ENCODE results near the gene HLTF. TPM values are rescaled to one million over a fixed set of nuclear protein-coding genes. Genes with fewer than 3 reads are reported as not detected.

The HLTF gene
- total RNA-seq, 1 donor from 2014 or later, result 8.3 TPM

DNA sequence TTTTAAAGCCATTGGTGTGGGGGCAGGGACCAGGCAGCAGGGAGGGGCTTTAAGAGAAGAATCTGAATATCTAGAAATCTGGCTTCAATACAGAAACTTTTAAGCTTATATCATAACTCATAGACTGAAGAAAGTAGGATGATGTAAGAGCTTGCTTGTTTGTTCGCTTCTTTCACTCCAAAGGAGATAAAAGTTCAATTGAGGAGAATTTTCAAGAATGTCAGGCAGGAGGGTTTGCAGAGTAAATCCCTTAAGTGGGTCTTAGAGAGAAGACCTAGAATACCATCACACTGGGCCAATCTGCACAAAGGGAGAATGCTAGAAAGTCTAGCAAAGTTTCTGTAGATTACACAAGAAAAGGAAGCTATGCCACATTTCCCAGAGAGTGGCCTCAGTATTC is 4.1 kb upstream of the HLTF start:
- DNase-seq (ENCODE audit: low spot score), result no peak
- ATAC-seq, result no peak

DNA sequence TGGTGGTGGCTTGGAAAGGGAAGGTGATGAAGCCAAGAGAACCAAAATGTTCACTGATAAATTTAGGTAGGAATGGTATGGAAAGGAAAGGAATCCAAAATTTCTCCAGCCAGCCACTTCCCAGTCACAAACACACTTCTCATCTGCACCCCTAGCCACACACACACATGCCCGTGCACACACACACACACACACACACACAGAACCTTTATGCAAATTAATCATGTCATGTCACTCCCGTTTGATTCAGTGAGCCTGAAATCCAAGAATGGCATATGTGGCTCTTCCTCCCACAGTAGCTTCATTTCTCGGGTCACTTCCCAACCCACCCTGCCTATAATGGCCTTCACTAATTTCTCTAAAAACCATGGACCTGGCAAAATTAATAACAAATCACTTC is 3.1 kb upstream of the HLTF start:
- ATAC-seq (no peak), DNase-seq (ENCODE audit: low spot score) (no peak)

DNA sequence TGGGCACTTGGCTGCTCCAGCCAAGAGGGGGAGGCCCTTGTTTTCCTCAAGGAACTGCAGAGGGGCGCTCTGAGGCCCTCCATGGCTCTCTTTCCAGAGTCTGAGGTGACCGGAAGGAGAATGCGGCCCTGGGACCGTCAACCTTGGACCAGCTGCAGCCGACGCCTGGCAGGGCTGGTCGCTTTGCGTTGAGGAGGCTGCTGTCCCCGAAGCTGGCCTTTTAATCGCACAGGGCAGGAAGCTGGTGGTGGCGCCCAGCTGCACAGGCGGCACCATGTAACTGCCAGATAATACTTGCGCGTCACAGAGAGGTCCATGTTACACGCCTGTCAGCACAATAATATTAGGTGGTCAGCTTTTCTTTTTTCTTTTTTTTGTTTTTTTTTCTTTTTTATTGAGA is 875 bp upstream of the HLTF start:
- ATAC-seq, result no peak
- no peak for DNase-seq (ENCODE audit: low spot score)

DNA sequence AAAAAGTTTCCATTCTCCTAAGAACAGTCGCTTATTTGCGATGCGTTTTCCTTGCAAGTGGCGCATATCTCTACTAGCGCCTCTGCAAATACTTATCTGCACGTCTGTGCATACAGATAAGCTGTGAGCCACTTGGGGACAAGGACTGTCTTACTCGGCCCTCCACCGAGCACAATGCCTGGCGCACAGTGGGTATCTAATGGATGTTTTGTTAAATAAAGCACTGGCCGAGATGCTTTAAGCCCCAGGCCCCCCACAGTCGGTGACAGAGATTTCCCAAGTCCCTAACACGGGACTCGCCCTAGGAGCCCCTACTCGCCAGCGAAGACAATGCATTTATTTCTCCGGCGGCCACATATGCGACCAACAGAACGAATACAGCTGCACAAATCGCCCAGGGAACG is 503 bp downstream of the HLTF start:
- no peak for DNase-seq (ENCODE audit: low spot score)
- peak; percentile 63 for ATAC-seq

DNA sequence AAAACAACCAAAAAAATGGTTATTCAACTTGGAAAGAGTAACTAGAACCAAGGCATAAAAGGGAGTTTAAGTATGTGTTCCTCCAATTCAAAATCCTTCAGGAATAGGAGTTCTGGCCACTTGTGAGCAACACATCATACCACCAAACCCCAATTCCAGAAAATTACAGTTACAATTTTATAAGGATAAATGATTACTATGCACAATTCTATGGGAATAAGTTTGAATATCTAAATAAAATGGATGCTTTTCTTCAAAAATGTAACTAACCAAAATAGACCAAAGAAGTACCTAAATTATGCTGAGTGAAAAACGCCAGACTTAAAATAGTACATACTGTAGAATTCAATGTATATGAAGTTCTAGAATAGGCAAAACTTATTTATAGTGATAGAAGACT is 4.6 kb downstream of the HLTF start:
- DNase-seq (ENCODE audit: low spot score) (no peak), ATAC-seq (no peak)

- no peak for ATAC-seq
Measured at GRCh38 chr3:149080699-149081091, 5.6 kb downstream of the HLTF start.

GRCh38 chr3:149080011-149080698 is 6.2 kb downstream of the HLTF start:
- DNase-seq (ENCODE audit: low spot score), result no peak
- ATAC-seq, result no peak

More at GRCh38 chr3:149080699-149081091, 5.6 kb downstream of the HLTF start:
- DNase-seq (ENCODE audit: low spot score), result no peak

DNA sequence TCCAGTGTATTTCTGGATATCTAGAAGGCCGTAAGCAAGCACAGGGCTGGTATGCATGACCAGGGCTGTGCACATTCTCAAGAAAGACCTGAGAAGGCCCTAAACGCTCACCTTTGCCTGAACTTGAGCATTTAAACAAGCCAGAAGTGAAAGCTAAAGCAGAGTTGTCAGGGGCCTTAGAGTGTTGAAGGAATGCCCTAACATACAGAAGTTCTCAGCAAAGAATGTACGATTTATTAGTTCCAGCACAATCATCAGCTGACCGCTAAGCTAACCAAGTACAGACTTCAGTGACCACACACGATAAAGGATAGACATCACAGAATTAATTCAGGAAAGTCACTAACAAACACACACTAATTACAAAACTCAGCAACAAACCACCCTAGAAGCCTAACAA is 8.7 kb downstream of the HLTF start:
- ATAC-seq (no peak), DNase-seq (ENCODE audit: low spot score) (no peak)

- no peak for ATAC-seq
- DNase-seq (ENCODE audit: low spot score), result no peak
Measured at GRCh38 chr3:149067883-149068282, 18.4 kb downstream of the HLTF start.

- ATAC-seq (no peak), DNase-seq (ENCODE audit: low spot score) (no peak)
Measured at GRCh38 chr3:149061776-149062175, 24.6 kb downstream of the HLTF start.

DNA sequence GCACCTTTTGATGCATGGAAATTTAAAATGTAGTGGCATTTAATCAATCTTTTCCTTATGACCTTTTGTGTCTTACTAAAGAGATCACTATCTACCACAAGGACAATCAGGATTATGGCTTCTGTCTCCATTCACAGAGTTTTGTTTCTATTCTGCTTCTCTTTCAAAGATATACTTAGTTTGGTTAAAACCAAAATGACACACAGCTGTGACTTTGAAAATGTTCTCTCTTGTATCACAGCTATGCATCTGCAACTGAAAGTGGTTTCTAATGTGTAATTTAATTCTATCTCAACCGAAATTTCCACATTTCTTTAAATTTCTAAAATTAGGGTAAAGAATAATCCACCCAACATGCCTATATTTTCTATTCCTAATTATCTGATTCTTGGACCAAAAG is 27.7 kb downstream of the HLTF start:
- DNase-seq (ENCODE audit: low spot score) (no peak), ATAC-seq (no peak)

- DNase-seq (ENCODE audit: low spot score), result no peak
- ATAC-seq, result no peak
Measured at GRCh38 chr3:149058198-149058597, 28.1 kb downstream of the HLTF start.

GRCh38 chr3:149055575-149055974 is 30.8 kb downstream of the HLTF start:
- no peak for ATAC-seq
- DNase-seq (ENCODE audit: low spot score), result no peak

DNA sequence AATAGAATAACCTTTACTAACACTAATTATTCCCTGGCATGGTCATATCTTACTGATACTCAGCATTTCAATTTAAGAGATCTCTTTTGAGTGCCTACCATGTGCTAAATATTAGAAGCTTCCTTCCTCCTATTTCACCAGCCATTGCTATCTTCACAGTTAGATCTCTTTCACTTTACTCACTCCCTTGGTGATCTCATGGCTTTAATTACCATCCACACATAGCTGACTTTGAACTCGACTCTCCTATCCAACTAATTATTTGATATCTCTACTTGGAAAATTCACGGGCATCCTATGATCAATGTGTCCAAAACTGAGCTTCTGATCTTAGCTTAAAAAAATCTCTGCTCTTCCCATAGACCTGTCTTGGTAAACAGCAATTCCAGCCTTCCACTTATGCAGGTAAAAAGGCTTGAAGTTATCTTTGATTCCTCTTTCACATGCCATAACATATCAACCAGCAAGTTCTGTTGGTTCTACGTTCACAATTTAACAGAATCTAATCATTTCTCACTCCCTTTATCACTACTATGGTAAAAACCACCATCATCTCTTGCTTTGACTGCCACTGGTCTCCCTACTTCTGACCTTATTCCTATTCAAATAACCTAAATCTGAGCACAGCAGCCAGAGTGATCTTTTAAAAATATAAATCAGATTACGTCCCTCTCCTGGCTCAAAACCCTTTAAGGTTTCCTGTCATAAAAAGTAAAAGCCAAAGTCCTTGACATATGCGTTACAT is 41.8 kb downstream of the HLTF start:
- ATAC-seq (no peak), DNase-seq (ENCODE audit: low spot score) (no peak)

DNA sequence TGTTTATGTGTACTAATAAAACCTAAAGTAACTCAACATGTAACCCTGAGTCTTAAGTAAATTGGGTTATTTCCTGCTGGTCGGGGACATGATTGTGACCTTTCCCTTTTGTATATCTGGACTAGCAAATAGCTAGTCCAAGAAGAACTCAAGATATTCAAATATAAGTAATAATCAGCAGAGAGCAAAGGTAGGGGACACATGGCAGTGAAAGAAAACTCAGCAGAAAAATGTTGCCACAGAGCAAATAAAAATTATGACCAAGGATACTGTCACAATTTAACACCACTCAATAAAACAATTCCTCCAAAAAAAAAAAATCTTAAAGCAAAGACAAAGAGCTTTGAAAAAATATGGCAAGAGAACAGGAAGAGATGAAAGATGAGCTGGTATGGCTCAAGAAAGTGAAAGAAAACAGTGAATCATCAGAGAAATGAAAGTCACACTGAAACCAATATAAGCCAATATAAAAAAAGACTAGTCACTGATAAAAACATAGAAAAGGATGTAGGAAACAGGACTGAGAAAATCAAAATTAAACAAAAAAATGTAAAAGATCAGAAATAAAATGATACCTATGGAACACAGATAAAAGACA is 43.4 kb downstream of the HLTF start:
- ATAC-seq (no peak), DNase-seq (ENCODE audit: low spot score) (no peak)

- DNase-seq (ENCODE audit: low spot score) (no peak), ATAC-seq (peak; percentile 60)
Measured at GRCh38 chr3:149038322-149038721, 48.0 kb downstream of the HLTF start.

GRCh38 chr3:149037684-149038083 is 48.6 kb downstream of the HLTF start:
- peak; percentile 95 for ATAC-seq

DNA sequence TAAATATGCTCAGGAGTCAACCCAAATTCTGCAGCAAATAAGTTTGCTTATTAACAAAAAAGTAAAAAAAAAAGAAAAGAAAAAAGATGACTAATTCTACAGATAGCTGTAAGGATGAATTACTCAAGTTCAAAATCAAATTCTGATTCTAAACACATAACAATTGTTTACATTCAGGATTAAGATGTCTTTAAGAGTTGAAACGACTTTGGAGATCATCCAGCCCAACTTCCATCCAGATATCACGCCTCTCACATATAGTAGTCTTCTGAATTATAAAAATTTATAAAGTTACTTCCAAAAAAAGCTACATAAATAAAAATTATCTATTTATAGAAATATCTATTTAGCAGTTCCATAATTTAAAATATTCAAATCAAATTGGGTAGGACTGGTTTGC is 55.2 kb downstream of the HLTF start:
- no peak for DNase-seq (ENCODE audit: low spot score)
- ATAC-seq, result no peak

More at GRCh38 chr3:149037684-149038083, 48.6 kb downstream of the HLTF start:
- no peak for DNase-seq (ENCODE audit: low spot score)

DNA sequence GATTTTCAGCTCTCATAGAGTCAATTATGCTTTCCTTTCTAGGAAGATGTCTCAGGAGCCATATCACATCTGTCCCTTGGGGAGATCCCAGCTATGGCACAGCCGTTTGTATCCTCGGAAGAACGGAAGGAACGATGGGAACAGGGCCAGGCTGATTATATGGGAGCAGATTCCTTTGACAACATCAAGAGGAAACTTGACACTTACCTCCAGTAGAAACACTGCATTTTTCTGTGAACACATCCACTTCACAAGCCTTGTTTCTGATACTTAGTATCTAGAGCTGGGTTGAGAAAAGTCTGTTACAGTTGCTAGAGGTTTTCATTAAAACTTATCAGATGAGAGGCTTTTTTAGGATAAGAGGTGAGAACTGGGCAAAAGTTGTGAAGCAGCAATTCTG is 59.6 kb downstream of the HLTF start:
- DNase-seq (ENCODE audit: low spot score) (no peak), ATAC-seq (no peak)

GRCh38 chr3:149023951-149024350 is 62.4 kb downstream of the HLTF start:
- ATAC-seq (no peak), DNase-seq (ENCODE audit: low spot score) (no peak)

DNA sequence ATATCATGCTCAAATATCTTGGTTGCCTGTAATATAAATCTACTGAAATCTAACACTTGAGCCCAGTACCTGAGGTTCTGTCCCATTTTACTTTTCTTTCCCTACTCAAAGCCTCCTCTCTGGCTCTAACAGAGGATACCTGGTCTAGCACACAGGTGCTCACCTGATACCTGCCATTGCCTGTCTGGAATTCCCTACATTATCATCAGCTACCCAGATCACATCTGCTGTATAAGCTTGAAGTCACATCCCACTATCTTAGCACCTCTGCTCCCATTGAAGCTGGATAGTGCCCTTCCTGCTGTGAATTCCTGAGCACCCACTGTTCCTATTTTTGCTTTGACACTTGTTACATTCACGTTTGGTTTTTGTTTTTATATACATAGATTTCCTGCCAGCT is 64.5 kb downstream of the HLTF start:
- DNase-seq (ENCODE audit: low spot score) (no peak), ATAC-seq (no peak)

GRCh38 chr3:149020839-149021252 is 65.5 kb downstream of the HLTF start:
- ATAC-seq, result no peak
- DNase-seq (ENCODE audit: low spot score), result no peak

Data from left lobe of liver (tissue), 2 donors.